ENCODE measurements around the gene KCNK3. TPM values are rescaled to one million over a fixed set of nuclear protein-coding genes. Genes with fewer than 3 reads are reported as not detected.
"Not testable (repeated sequence)": the region's sequence is repeated elsewhere in the genome, so short reads cannot be mapped to it uniquely, and the experiment has no call there.

KCNK3 gene
- total RNA-seq, 1 donor from 2014 or later: not detected

DNA sequence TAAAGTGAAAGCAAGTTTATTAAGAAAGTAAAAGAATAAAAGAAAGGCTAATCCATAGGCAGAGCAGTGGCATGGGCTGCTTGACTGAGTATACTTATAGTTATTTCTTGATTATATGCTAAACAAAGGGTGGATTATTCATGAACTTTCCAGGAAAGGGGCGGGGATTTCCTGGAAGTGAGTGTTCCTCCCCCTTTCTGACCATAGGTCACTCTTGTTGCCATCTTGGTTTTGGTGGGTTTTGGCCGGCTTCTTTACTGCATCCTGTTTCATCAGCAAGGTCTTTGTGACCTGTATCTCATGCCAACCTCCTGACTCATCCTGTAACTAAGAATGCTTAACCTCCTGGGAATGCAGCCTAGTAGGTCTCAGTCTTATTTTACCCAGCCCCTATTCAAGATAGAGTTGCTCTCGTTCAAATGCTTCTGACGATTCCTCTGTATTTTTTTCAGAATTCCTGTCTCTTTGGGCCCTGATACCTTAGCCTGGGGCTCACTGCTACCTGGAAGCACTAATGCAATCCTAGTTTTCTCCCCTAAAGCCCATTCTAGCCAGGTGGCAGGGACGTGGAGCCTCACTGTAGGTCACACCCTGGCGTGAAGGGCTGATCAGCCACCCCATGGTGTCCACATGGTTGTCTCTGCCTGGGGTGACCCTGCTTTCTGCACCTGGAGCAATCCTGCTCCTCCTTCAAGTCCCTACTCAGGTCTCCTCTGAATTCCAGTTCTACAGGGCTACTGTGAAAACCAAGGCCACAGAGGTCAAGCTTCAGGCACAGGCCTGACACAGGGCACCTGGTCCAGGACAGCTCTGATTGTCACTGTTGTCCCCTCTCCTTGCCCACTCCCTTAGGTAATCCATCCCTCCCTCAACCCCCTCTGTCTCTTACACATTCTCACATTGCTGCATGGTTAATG lies 65.6 kb downstream of the KCNK3 start:
- DNase-seq (ENCODE audit: low spot score): no peak

DNA sequence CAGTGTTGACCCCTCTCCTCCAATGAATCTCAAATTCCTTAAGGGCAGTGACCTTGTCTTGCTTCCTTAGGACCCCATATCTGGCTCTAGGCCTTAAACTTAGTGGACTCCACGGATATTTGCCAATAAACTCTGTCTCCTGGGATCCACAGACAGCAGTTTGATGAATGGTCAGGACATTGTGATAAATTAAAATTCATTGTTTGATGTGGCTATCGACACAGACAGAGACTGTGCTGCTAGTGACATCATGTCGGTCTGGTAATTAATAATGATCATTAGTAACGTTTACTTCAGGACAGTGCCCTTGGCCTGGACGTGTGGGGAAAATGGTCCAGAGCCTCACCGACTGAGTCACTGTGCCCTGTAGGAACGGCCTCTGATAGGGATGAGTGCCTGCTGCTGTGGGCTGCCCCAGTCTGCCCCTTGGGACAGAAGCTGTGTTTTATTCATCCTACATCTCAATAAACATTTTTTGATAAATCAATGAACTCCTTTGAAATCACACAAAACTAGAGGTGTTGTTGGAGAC lies 66.3 kb downstream of the KCNK3 start:
- Mint-ChIP-seq H3K27ac (ENCODE audit: unreplicated experiment) (peak overlapping the region; percentile 72), H3K4me3 (ENCODE audit: unreplicated experiment) (no peak overlapping the region), H3K4me1 (ENCODE audit: unreplicated experiment) (peaks cover 10% of the 10 kb centered on the region), H3K36me3 (ENCODE audit: low read depth, unreplicated experiment) (no peaks in the 10 kb centered on the region), H3K27me3 (ENCODE audit: unreplicated experiment) (no peaks in the 10 kb centered on the region), H3K9me3 (ENCODE audit: unreplicated experiment) (no peaks in the 10 kb centered on the region)
- DNase-seq (ENCODE audit: low spot score): no peak
- TF ChIP-seq, protein P1, sequence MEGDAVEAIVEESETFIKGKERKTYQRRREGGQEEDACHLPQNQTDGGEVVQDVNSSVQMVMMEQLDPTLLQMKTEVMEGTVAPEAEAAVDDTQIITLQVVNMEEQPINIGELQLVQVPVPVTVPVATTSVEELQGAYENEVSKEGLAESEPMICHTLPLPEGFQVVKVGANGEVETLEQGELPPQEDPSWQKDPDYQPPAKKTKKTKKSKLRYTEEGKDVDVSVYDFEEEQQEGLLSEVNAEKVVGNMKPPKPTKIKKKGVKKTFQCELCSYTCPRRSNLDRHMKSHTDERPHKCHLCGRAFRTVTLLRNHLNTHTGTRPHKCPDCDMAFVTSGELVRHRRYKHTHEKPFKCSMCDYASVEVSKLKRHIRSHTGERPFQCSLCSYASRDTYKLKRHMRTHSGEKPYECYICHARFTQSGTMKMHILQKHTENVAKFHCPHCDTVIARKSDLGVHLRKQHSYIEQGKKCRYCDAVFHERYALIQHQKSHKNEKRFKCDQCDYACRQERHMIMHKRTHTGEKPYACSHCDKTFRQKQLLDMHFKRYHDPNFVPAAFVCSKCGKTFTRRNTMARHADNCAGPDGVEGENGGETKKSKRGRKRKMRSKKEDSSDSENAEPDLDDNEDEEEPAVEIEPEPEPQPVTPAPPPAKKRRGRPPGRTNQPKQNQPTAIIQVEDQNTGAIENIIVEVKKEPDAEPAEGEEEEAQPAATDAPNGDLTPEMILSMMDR (IDR thresholded peaks at IDR 0.05; ENCODE audit: unreplicated experiment): no peak

More for the DNA sequence above, 65.6 kb downstream of the KCNK3 start:
- Mint-ChIP-seq H3K36me3 (ENCODE audit: low read depth, unreplicated experiment) (no peaks in the 10 kb centered on the region), H3K9me3 (ENCODE audit: unreplicated experiment) (no peaks in the 10 kb centered on the region), H3K4me3 (ENCODE audit: unreplicated experiment) (no peak overlapping the region), H3K4me1 (ENCODE audit: unreplicated experiment) (peaks cover 10% of the 10 kb centered on the region), H3K27me3 (ENCODE audit: unreplicated experiment) (no peaks in the 10 kb centered on the region), H3K27ac (ENCODE audit: unreplicated experiment) (peak overlapping the region; percentile 72)
- TF ChIP-seq, protein P1 (IDR thresholded peaks at IDR 0.05; ENCODE audit: unreplicated experiment): no peak

- Mint-ChIP-seq H3K4me1 (ENCODE audit: unreplicated experiment) (peaks cover 13% of the 10 kb centered on the region), H3K9me3 (ENCODE audit: unreplicated experiment) (no peaks in the 10 kb centered on the region), H3K27me3 (ENCODE audit: unreplicated experiment) (no peaks in the 10 kb centered on the region), H3K36me3 (ENCODE audit: low read depth, unreplicated experiment) (no peaks in the 10 kb centered on the region), H3K27ac (ENCODE audit: unreplicated experiment) (no peak overlapping the region), H3K4me3 (ENCODE audit: unreplicated experiment) (no peak overlapping the region)
- no peak for DNase-seq (ENCODE audit: low spot score)
- TF ChIP-seq, protein P1 (IDR thresholded peaks at IDR 0.05; ENCODE audit: unreplicated experiment): no peak
Observed at GRCh38 chr2:26759845-26760244, 67.3 kb downstream of the KCNK3 start.

DNA sequence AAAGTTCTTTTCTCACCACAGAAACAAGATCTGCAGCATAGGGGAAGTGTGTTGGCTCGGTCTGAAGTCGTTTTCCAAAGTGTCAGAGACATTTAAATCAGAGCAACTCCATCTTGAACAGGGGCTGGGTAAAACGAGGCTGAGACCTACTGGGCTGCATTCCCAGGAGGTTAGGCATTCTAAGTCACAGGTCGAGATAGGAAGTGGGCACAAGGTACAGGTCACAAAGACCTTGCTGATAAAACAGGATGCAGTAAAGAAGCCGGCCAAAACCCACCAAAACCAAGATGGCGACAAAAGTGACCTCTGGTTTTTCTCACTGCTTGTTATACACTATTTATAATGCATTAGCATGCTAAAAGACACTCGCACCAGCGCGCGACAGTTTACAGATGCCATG lies 68.5 kb downstream of the KCNK3 start:
- H3K36me3 Mint-ChIP-seq (ENCODE audit: low read depth, unreplicated experiment): not testable (repeated sequence)

DNA sequence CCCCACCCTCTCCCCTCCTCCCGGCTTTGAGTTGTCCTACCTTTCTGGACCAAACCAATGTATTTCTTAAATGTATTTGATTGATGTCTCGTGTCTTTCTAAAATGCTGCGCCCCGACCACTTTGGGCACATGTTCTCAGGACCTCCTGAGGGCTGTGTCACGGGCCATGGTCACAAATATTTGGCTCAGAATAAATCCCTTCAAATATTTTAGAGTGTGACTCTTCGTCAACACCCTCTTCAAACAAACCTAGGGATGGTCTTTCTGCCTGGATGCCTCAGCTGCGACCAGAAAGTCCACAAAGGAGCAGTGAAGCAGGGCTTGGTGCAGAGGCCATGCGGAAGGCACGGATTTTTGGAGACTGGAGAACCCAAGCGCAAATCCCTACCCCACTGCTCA lies 70.5 kb downstream of the KCNK3 start:
- Mint-ChIP-seq H3K4me1 (ENCODE audit: unreplicated experiment) (peaks cover 11% of the 10 kb centered on the region), H3K9me3 (ENCODE audit: unreplicated experiment) (no peaks in the 10 kb centered on the region), H3K27me3 (ENCODE audit: unreplicated experiment) (no peaks in the 10 kb centered on the region), H3K27ac (ENCODE audit: unreplicated experiment) (no peak overlapping the region), H3K4me3 (ENCODE audit: unreplicated experiment) (peak overlapping the region; percentile 93), H3K36me3 (ENCODE audit: low read depth, unreplicated experiment) (no peaks in the 10 kb centered on the region)
- TF ChIP-seq, protein P1 (IDR thresholded peaks at IDR 0.05; ENCODE audit: unreplicated experiment): no peak
- no peak for DNase-seq (ENCODE audit: low spot score)

More for the DNA sequence above, 68.5 kb downstream of the KCNK3 start:
- H3K27me3 Mint-ChIP-seq (ENCODE audit: unreplicated experiment); H3K9me3 Mint-ChIP-seq (ENCODE audit: unreplicated experiment); H3K4me3 Mint-ChIP-seq (ENCODE audit: unreplicated experiment); H3K27ac Mint-ChIP-seq (ENCODE audit: unreplicated experiment); DNase-seq (ENCODE audit: low spot score): not testable (repeated sequence)
- H3K4me1 Mint-ChIP-seq (ENCODE audit: unreplicated experiment): peaks cover 14% of the 10 kb centered on the region
